NCI-H510A treated with DMSO at 0.1 percent for 48 hours (cell line): ENCODE data around the gene AGRN.

ENCODE experiments used
- DNase-seq: peaks from one replicate; lab custom pipeline; 2025; lab: John Stamatoyannopoulos, UW

Gene AGRN

GRCh38 chr1:1038694-1039093 is 18.8 kb downstream of the AGRN start:
- DNase-seq: no peak

- DNase-seq: no peak
Observed at GRCh38 chr1:1039145-1039910, 19.4 kb downstream of the AGRN start.

GRCh38 chr1:1040004-1040991 is 20.4 kb downstream of the AGRN start:
- DNase-seq: peak; percentile 26

- no peak for DNase-seq
Observed at GRCh38 chr1:1041092-1041523, 21.2 kb downstream of the AGRN start.

GRCh38 chr1:1041873-1042272 is 22.0 kb downstream of the AGRN start:
- no peak for DNase-seq

GRCh38 chr1:1042835-1043234 is 22.9 kb downstream of the AGRN start:
- no peak for DNase-seq

- no peak for DNase-seq
Observed at GRCh38 chr1:1043411-1043810, 23.5 kb downstream of the AGRN start.

- DNase-seq: no peak
Observed at GRCh38 chr1:1043921-1044320, 24.0 kb downstream of the AGRN start.

GRCh38 chr1:1044455-1045078 is 24.6 kb downstream of the AGRN start:
- no peak for DNase-seq

GRCh38 chr1:1045129-1045528 is 25.2 kb downstream of the AGRN start:
- no peak for DNase-seq

GRCh38 chr1:1046243-1046642 is 26.3 kb downstream of the AGRN start:
- DNase-seq: no peak

- no peak for DNase-seq
Observed at GRCh38 chr1:1046767-1047166, 26.8 kb downstream of the AGRN start.

GRCh38 chr1:1047407-1047806 is 27.5 kb downstream of the AGRN start:
- DNase-seq: no peak

GRCh38 chr1:1047963-1048362 is 28.0 kb downstream of the AGRN start:
- no peak for DNase-seq

GRCh38 chr1:1048765-1049164 is 28.8 kb downstream of the AGRN start:
- no peak for DNase-seq

- no peak for DNase-seq
Observed at GRCh38 chr1:1049318-1050165, 29.6 kb downstream of the AGRN start.

GRCh38 chr1:1050577-1051052 is 30.7 kb downstream of the AGRN start:
- no peak for DNase-seq

- no peak for DNase-seq
Observed at GRCh38 chr1:1051127-1051810, 31.3 kb downstream of the AGRN start.

GRCh38 chr1:1052003-1052840 is 32.3 kb downstream of the AGRN start:
- no peak for DNase-seq

- no peak for DNase-seq
Observed at GRCh38 chr1:1053022-1053421, 33.1 kb downstream of the AGRN start.
